GM21576 (cell line): Measurements from ENCODE around the gene TSPAN5.
"Not testable (repeated sequence)": the region's sequence is repeated elsewhere in the genome, so short reads cannot be mapped to it uniquely, and the experiment has no call there.

ENCODE experiments used
- ATAC-seq: cut with Tn5 transposase; IDR thresholded peaks from one replicate; pipeline ENCODE4 v1.9.1; 2021; ENCODE audit warnings: mild to moderate bottlenecking, moderate library complexity; ENCODE audit not compliant: unreplicated experiment

TSPAN5 gene

DNA sequence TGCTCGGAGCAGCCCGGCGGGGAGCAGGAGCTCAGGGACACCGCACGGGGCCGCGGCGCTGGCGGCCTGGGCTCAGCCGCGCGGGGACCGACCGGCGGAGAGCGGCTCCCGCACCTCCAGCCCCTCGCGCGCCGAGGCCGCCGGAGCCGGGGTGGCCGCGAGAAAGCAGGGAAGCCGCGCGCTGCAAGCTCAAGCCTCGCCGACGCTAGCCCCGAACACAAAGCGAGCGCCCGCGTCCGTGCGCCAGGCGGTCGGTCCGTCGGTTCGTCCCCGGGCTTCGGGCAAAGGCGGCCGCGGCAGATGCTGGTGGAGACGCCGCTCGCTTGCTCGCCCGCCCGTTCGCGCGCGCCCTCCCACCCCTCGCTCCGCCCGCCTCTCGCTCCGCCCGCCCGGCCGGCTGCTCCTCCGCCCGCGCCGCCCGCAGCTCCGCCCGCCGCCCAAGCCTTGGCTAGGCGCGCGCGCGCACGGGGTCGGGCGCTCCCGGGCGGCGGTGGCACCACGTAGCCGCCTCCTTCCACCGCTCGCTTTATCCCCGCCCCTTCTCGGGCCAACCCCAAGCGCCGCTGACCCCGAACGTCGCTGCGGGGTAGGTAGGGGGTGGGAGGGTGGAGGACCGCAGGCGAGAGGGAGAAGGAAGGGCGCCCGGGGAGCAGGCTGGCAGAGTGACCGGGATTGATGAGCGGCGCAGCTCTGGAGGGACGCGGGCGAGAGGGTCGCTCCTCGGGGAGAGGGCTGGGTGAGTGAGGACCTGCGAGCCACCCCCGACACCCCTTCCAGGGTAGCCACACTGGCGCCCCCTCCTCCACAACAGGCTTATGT, at the start of gene TSPAN5:
Gene TSPAN5 (minus strand): TSS at position 325 of the 819 bp plus-strand sequence.
- ATAC-seq: peak; percentile 62

GRCh38 chr4:98706935-98707334, 48.5 kb upstream of the TSPAN5 start:
- no peak for ATAC-seq

DNA sequence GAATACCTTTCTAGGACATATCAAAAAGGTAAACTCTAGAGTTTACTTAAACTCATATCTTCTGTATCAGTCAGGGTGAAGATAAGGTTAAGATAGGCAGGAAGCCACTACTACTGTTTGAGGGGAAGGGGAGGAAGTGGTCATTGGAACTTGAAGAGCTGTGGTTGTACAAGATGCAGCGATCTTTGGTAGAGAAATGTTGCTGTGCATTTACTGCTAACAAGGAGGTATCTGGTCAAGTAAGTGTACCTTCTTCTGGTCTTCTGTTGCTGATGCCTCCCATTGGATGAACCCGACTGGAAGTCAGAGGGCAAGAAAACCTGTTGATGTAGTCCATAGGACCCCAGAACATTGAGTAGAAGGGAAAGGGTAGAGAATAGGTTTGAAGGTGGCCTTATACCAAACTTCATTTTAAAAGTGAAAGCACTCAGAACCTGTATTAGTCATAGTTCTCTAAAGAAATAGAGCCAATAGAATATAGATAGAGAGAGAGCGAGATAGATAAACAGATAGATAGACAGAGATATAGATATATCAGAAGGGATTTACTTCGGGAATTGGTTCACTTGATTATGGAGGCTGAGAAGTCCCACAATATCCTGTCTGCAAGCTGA, 47.9 kb upstream of the TSPAN5 start:
- no peak for ATAC-seq

DNA sequence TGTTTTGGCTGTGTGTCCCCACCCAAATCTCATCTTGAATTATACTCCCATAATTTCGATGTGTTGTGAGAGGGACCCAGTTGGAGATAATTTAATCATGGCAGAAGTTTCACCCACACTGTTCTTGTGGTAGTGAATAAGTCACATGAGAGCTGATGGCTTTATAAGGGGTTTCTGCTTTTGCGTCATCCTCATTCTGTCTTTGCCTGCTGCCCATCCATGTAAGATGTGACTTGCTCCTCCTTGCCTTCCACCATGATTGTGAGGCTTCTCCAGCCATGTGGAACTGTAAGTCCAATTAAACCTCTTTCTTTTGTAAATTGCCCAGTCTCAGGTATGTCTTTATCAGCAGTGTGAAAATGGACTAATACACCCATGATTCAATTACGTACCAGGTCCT, 47.2 kb upstream of the TSPAN5 start:
- not testable (repeated sequence) for ATAC-seq

DNA sequence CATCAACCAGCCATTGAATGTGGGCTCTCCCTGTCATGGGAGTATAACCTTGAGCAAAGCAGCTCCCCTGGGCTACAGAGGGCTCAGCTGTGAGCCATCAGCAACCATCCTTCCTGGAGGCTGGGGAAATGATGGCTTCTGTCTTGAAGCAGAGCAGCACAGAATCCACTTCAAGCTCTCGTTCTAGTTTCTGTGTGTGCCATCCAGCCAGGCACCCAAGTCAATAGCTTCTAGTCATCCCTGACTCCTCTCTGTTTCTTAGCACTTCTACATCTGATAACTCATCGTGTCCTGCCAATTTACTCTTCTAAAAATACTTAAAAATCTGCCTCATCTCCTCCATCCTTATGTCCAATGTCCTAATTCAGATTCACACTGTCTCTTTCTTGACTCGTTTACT, 42.2 kb upstream of the TSPAN5 start:
- ATAC-seq: no peak

GRCh38 chr4:98694076-98694475, 35.7 kb upstream of the TSPAN5 start:
- no peak for ATAC-seq

DNA sequence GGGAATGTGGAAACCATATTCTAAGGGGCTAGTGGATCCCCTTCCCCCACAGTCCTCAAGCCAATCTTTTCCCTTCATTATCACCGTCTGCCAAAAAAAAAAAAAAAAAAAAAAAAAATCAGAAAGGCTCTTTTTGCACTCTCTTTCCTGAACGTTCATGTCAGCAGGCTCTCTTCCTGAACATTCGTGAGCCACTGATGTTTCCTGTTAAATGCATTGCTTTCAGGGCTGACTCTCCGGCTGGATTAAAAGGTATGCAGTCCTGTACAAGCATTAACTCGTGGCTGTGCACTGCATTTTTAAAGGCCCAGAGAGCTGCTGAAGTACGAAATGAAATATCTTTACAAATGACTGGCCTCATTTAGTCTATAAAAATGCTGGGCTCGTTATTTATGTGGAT, 34.0 kb upstream of the TSPAN5 start:
- ATAC-seq: no peak

DNA sequence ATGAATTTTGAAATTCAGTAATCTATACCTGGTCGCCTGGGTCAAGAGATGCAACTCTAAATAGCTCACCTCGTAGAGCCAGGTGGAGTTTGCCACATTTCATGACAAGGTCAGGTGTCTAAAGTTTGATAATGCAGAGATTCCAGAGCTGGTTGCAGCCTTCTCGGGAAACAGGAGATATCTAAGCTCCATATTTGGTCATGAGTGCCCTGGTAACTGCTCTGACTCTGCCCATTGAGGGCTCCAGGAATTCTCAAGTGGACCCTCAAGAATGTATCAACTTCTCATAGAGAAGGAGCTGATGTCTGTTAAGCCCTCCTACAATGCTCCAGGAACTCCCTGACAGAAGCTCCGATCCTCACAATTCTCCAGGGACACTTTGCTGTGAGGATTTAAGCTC, 33.2 kb upstream of the TSPAN5 start:
- ATAC-seq: no peak

DNA sequence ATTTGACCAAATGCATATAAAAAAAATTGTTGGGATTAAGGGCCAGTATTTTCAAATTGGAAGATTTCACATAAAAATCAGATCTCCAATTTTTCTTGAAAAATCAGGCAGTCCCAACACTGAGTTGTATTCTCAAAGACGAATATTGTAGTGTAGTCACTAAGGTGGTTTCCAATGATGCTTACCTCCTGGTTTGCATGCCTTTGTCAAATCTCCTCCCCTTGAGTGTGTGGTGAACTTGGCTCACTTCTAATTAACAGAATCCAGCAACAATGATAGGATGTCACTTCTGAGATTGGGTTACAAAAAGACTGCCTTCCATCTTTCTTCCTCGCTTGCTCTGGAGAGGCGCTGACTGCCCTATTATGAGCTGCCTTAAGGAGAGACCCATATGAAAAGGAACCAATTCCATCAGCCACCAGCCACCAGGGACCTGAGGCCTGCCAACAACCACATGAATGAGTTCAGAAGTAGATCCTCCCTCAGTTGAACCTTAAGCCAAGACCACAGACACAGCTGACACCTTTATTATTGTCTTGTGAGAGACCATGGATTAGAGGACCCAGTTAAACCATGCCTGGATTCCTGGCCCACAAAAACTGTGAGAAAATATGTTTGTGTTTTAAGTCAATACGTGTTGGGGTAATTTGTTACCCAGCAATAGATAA, 31.2 kb upstream of the TSPAN5 start:
- no peak for ATAC-seq

DNA sequence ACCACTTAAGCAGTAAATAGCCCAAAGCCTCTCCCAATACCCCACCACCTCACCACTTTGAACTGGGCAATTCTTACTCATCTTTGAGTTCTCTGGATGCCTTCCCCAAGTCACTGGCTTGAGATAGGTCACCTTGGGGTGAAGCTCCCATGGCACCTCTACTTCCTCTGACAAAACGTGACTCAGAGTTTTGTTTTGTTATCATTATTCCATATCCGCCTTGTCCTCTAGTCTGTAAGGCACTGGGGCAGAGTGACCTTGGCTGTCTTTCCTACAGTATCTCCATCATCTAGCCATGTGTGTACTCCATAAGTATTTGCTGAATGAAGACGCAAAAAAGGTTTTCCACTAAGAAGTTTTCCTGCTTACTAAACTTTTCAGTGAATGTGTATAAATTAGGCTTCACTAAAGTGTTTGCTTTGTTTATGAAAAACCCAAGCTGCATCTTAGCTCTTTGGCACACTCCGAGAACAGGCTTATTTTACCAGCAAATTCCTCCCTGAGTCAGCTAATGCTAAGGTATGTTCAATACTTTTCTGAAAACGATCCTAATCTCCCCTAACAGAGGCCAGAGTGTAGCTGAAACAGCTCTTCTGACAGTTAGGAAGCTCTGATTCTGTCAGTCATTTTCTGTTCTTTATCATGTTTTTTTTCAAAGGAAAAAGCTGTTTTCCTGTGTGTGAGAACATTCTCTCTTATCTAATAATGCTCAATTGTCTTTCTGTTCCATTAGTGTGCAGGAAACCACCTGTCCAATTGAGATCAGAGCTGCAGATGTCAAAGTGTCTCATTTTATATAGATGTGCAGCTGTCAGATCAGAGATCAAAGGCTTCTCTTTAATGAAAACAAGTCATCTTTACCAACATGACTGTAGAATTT, 30.2 kb upstream of the TSPAN5 start:
- no peak for ATAC-seq

- no peak for ATAC-seq
Observed at GRCh38 chr4:98687876-98688275, 29.5 kb upstream of the TSPAN5 start.

DNA sequence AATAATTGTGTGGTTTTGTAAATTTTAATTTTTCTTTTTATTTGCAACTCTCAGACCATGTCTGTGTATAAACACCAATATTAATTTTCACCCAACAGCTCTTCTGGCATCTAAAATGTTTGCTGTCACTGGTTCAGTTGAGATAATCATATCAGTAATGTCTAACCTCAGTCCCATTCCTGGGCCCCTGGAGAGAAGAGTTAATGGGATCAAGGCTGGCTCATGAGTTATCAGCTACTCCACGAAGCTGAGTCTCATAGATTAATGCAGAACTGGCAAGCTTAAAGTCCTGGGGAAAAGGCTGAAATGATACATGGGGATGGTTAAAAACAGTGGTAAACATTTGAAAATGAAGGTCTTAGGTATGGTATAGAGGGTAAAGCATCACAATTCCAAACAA, 28.4 kb upstream of the TSPAN5 start:
- no peak for ATAC-seq

DNA sequence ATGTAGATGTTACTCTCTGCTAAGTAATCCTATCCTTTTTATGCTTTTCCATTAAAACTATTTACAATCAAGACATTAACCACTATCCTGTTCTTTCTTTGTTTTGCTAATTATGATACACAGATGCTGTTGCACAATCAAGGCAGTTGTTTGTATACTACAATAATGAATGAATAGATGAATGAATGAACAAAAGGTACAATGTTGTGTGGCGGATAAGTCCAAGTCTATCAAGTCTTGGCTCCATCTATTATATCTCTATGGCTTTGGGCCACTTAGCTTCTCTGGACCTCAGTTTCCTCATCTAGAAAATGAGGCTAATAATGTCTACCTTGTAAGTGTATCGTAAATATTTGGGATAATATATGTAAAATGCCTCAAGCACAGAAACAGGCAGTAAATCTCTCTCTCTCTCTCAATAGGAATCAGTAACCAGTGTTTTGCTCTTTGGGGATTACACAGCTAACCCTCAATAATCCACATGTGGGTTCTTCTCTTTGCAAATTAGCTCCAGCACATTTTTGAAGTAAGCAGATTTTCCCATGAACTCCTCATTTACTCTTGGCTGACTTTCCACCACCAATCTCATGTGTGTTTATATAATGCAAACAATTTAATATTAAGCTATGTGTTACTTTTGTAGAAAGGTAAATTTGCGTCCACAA, 27.8 kb upstream of the TSPAN5 start:
- ATAC-seq: no peak

DNA sequence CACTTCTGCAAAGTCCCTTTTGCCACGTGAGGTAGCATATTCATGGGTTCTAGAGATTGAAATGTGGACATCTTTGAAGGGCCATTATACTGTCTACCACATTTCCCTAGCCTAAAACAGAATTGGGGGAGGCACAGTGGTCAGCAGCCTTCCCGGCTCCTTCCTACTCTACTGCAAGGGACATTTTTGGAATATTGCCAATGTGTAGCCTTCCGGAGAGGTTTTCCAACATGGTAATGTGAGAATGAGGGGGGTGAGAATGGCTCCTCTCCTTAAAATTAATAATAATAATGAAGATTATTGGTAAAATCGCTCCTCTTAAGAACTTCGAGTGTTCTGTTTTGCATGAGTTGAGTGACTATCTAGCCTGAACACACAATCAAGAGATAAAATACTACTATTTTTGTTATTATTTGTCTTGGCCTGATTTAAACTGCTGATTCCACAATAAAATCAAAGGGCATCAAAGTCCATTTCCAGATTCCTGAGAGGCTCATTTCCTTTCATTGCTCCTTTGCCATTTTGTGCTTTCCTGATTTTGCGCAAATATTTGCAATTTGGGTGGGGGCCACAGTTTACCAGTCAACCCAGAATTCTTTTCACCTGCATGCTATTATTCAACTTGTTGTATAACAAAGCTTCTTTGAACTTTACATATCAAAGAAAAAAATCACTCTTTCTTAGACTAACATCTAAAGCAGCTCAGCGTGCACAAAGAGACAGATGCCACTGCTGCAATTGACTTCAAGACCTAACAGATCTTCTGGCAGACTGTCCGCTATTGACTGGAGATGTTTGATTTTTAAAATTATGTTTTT, 27.0 kb upstream of the TSPAN5 start:
- ATAC-seq: no peak

DNA sequence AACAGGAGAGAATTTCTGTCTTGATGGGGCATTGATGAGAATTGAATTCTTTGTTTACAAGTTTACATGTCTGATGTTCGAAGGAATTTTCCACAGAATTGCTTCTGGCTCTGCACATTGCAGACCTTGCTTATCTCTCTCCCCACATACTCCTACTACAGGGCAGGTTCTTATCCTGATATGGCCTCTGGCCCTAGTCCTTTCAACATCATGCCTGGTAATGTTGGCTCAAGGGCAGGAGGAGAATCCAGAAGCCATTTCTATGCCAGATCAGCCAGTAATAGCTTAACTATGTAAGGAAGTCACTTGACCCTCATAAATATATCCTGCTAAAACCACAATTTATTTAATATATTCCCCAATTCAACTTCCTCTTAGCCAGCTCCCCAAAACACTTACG, 24.3 kb upstream of the TSPAN5 start:
- no peak for ATAC-seq

DNA sequence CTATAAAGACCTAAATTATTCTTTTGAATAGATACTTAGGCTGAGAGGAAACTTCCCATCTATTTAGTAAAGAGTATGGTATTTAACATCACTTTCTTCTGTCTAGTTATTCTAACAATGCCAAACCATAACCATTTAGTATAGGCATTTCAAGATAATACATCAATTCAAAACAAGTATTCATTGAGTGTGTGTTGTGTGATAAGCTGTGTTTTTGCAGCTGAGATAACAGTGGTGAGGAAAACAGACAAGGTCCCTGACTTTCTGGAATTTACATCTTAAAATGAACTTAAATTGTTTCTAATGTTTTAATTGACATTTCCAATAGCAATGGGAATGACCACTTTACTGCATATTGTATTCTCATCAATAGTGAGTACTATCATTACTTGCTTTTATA, 22.4 kb upstream of the TSPAN5 start:
- ATAC-seq: no peak

- ATAC-seq: no peak
Observed at GRCh38 chr4:98679738-98680137, 21.3 kb upstream of the TSPAN5 start.

- ATAC-seq: no peak
Observed at GRCh38 chr4:98677799-98678198, 19.4 kb upstream of the TSPAN5 start.

DNA sequence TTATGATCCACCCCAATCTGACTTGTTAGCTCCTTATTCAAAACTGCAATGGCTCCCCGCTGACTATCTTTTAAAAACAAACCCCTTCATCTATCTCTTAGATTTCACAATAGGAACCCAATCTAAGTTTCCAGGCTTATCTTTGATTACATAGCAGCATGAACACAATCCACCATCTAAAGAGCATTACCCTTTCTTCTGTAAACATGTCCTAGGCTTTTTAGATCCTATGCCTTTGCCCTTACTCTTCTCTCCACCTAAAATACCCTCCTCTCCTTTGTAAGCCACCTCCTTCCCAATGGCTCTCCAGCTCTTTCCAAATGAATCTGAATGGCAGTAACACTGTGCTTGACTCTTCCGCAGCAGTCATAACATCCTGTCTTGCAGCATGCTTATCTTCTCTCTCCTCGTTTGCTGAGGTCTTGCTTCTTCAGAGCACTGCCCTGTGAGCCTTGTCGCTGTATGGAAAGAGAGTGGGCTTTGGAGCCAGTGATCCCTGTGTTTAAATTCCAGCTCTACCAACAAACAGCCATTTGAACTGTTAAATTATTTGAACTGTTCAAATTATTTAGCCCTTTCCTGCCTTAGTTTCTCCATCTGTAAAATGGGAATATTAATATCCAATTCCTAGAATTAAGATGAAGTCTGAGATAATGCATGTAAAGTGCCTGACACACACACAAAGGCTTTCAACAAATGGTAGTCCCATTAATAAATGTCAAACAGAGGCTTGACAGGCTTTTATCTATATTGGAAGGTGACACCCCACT, 16.2 kb upstream of the TSPAN5 start:
- no peak for ATAC-seq
